ENCODE results near the gene TAS2R39.

The TAS2R39 gene

DNA sequence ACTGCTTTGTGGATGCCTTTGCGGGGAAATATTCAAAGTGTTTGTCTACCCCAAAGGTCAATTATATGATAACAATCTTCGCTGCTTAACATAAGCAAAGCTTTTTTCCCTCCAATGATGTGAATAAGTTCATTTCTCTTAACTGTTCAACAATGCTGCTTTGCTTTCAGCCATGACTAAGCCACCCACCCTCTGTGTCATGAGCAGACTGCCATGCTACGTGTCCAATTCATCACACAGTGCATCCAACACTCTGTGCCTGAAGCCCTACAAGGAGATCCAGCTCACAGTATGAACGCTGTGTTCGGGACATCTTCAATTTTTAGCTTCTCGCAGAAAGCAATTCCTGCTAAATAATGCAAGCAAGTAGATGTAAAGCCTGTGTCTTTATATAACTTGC lies 32.9 kb downstream of the TAS2R39 start:
- no peak for DNase-seq (ENCODE audit: low read depth in 3 of 3)

DNA sequence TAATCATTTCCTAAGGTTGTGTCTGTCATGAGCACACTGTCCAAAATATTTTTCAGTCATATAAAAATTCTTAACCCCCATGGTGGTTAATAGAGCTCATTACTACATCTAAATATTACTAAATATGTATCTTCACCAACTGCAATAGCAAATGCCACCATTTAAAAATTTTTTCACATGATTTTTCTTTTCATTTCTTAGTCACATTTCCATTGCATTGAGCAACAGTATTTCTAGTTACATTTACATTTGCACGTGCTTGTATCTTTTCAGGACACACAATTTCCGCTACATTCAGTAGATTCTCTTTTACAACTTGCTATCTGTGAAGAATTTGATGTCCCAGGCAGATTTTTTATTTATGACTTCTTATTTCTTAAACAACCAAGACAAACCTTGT lies 33.5 kb downstream of the TAS2R39 start:
- DNase-seq (ENCODE audit: low read depth in 3 of 3) = no peak

DNA sequence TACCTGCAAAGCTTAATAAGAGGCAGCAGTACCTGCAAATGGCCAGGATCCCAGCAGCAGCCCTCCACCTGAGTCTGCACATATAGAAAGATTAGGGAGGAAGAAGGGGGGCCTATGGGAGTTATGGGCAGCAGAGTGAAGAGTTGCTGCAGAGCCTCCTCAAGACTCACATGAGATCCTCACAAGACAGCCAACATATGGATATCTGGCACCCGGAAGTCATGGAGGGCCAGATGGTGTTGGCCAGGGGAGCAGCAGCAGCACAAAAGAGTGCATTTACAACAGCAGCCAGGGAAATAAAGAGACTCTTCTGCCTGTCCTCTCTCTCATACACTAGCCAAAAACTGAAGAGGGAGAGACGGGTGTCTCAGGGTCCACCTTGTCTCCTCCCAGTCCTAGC lies 34.6 kb downstream of the TAS2R39 start:
- DNase-seq (ENCODE audit: low read depth in 3 of 3) = no peak

DNA sequence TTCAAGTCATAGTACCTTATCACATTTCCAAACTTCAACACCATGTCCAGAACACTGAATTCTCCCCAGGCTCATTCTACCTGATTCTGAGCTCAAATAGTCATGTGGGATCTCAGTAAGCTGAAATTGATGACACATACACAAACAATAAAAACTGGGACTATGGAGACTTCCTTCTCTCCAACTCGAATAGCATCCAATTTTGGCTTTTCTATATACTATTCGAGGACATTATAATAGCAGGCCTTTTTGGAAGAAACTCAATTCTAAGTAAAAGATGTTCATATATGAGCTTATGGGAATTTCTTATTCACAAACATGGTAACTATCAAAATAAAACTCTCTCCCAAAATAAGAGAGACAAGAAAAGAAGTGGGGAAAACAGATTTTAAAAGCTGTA lies 38.1 kb downstream of the TAS2R39 start:
- DNase-seq (ENCODE audit: low read depth in 3 of 3) = no peak

DNA sequence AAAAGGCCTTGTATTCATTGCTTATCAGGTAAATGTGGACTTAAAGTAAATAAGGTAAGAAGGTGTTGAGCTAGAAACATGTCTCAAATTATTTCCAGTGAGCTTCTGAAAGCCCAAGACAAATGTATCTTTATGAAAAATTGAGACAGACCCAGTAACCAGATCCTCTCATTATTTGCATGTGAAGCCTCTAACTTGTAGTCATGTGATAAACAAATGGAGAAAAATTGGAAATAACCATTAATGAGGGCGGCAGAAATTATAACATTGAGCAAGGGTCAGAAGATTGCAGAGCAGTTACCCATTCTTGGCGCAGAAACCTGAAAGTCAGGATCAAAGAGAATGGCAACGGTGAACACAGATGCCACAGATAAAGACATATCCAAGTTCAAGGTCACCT lies 38.5 kb downstream of the TAS2R39 start, which contains the start of gene TAS2R40:
Gene TAS2R40 (plus strand): TSS at position 301 of the 400 bp plus-strand sequence. CDS start 42 bp downstream, at position 343.
- DNase-seq (ENCODE audit: low read depth in 3 of 3) = no peak

DNA sequence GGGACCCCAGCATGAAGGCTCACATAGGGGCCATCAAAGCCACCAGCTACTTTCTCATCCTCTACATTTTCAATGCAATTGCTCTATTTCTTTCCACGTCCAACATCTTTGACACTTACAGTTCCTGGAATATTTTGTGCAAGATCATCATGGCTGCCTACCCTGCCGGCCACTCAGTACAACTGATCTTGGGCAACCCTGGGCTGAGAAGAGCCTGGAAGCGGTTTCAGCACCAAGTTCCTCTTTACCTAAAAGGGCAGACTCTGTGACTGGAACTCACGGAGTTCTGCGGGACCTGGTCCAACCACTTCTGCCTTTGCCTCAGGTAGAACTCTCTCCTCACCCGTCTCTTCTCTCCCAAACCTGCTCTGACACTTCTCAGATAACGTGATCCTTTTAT lies 39.6 kb downstream of the TAS2R39 start:
- no peak for DNase-seq (ENCODE audit: low read depth in 3 of 3)

DNA sequence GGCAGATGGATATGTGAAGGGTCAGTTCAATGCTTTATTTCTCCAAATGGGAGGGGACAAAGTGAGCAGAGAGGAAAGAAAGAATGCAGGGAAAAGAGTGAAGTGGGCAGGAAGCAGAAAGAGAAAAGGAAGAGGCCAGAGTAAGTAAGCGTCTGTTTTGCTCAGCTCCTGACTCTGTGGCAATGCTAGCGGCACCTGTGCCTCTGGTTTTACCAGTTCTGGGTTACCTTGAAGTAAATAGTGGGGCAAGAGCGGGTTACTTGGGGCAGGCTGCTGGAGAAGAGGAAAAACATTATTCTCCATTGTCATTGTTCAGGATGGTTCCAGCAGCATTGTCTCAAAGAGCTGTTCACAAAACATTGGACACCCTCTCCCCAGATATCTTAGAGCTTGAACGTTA lies 40.6 kb downstream of the TAS2R39 start:
- no peak for DNase-seq (ENCODE audit: low read depth in 3 of 3)

DNA sequence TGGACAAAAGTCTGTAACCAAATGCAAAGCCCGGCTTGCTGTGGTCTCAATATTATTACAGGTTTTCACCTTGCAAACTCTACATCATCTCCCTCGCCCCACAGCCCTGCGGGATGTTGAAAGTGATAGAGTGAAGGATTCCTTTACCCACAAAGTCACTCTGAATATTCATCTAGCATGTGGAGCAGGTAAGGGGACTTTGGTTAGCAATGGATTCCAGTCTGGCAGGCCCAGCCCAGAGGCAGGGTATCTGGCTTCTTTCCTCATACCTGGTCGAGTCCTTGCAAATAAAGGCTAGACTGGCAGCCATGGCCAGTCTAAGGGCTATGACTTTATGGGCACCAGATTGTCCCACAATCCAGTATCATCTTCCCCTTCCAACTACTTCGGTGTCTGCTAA lies 41.8 kb downstream of the TAS2R39 start:
- DNase-seq (ENCODE audit: low read depth in 3 of 3) = no peak

DNA sequence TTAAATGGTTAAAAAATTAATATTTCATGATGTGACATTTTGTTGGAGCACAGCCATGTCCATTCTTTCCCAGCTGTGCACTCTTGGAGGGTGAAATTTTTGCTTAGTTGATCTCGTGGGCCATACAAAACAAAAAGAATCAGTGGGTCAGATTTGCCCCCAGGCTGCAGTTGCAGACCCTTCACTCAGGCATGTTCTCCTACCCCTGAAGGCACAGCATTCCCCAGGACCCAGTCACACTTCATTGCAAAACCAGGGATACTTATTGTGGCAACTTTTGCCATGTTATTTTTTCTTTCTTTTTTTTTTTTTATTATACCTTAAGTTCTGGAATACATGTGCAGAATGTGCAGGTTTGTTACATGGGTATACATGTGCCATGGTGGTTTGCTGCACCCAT lies 44.6 kb downstream of the TAS2R39 start:
- DNase-seq (ENCODE audit: low read depth in 3 of 3) = no peak

DNA sequence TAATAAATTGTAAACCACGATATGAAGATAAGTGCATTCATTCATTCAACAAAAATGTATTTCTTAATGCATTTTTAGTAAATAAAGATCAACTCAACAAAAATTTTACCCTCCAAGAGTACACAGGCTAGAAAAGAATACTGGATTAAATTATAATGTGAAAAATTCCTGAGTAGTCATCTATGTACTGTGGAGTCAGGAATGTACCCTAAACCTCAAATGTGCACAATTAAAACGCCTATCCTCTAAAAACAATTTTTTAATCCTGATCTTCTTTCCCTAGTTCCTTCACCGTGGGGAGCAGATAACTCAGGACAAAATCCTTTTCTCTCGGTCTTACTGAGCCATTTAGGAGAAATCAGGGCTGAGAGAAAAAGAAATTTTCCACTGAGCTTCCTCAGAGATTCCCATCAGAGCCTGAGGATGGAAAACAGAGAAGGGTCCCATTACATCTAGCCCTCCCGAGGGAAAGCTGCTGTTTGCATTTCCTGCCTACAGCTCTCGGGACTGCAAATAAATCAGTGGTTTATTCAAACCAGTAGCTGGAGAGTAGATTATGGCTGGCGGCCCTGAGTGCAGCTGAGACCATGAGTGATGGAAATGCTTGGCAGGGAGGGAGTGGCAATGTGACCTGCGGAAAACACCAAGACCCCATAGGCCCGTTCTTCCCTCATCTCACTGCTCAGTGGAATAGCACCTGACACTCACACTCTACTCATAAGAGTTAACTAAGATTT lies 46.0 kb downstream of the TAS2R39 start:
- DNase-seq (ENCODE audit: low read depth in 3 of 3) = no peak

DNA sequence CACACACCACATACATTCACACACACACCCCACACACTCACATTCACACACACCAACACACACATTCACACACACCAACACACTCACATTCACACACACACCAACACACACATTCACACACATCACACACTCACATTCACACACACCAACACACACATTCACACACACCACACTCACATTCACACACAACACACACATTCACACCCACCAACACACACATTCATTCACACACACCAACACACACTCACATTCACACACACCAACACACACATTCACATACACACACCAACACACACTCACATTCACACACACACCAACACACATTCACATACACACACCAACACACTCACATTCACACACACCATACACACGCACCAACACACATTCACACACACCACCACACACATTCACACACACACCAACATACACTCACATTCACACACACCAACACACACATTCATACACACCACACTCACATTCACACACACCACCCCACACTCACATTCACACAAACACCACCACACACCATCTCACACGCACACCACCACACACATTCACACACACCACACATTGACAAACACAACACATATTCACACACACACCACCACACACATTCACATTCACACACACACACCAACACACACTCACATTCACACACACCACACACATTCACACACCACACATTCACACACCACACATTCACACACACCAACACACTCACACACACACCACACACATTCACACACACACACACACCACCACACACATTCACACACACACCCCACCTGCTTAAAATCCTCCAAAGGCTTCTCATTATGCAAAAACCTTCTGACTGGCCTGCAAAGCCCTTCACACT lies 47.6 kb downstream of the TAS2R39 start:
- no peak for DNase-seq (ENCODE audit: low read depth in 3 of 3)
